GM12878 (cell line): ENCODE data around the gene TBC1D5.

Experiments used
- CTCF ChIP-seq, 3 experiments: IDR thresholded peaks in 2 of 3; conservative IDR thresholded peaks in 1 of 3; 2 replicates each; pipeline ENCODE4 v1.5.1; 2011; ENCODE audit warnings: low read depth in 3 of 3, low read length in 3 of 3, mild to moderate bottlenecking in 3 of 3, control low read depth in 2 of 3, moderate library complexity in 2 of 3, inconsistent platforms in 1 of 3, mixed read lengths in 1 of 3; ENCODE audit not compliant: control insufficient read depth in 2 of 3, insufficient read depth in 1 of 3; ENCODE audit errors: extremely low read depth in 1 of 3
- MXI1 ChIP-seq: fragments of 150-350 bp; IDR thresholded peaks from 2 replicates; pipeline ENCODE4 v1.6.1; 2011; ENCODE audit warnings: low read depth, mild to moderate bottlenecking, inconsistent platforms, low read length, improper control_type of control experiment
- TAF1 ChIP-seq: IDR thresholded peaks from 2 replicates; pipeline ENCODE4 v1.6.1; 2011; ENCODE audit warnings: mild to moderate bottlenecking, low read depth, low read length, borderline replicate concordance

- TF ChIP-seq MXI1: no peak
- TF ChIP-seq CTCF (IDR thresholded peaks at IDR 0.05 in 2 of 3, conservative IDR thresholded peaks at IDR 0.05 in 1 of 3; ENCODE audit: control insufficient read depth in 2 of 3, extremely low read depth in 1 of 3, insufficient read depth in 1 of 3, low read depth in 3 of 3, low read length in 3 of 3): no peak
- no peak for TF ChIP-seq TAF1
Measured at GRCh38 chr3:17342119-17342518, 400.3 kb downstream of the TBC1D5 start.
